Keratinocyte (primary cell): ENCODE measurements around the gene MORC4. TPM values are rescaled to one million over a fixed set of nuclear protein-coding genes. Genes with fewer than 3 reads are reported as not detected.

Experiments
- DNase-seq: peaks from one replicate; pipeline ENCODE4 v3.0.0-alpha.2; 2011; ENCODE audit warnings: low read depth, missing footprints, low spot score
- FAIRE-seq: peaks from 2 replicates; lab custom pipeline; 2011; peaks lifted over from hg19 to GRCh38; lab: Jason Lieb, UNC
- H2AFZ ChIP-seq: 2 replicates; pipeline ENCODE4 v1.6.0; 2012; ENCODE audit warnings: low read length, control low read depth, inconsistent platforms; ENCODE audit not compliant: control insufficient read depth
- H3K27ac ChIP-seq: 2 replicates; pipeline ENCODE4 v1.5.1; 2011; ENCODE audit warnings: low read length; ENCODE audit not compliant: control insufficient read depth, insufficient read depth
- H3K27me3 ChIP-seq: 3 replicates; pipeline ENCODE4 v1.6.0; 2011; ENCODE audit warnings: low read length; ENCODE audit not compliant: control insufficient read depth, insufficient read depth; ENCODE audit errors: extremely low read depth
- H3K36me3 ChIP-seq, 2 experiments: 2 replicates in 1 of 2; 3 replicates in 1 of 2; pipeline ENCODE4 v1.5.1; 2011; ENCODE audit warnings: low read length in 2 of 2, mild to moderate bottlenecking in 1 of 2; ENCODE audit not compliant: control insufficient read depth in 2 of 2, insufficient read depth in 2 of 2; ENCODE audit errors: extremely low read depth in 1 of 2
- H3K4me1 ChIP-seq: 3 replicates; pipeline ENCODE4 v1.5.1; 2011; ENCODE audit warnings: low read length; ENCODE audit not compliant: control insufficient read depth, insufficient read depth; ENCODE audit errors: extremely low read depth
- H3K4me2 ChIP-seq: 3 replicates; pipeline ENCODE4 v1.6.0; 2011; ENCODE audit warnings: low read depth, low read length; ENCODE audit not compliant: control insufficient read depth, insufficient read depth; ENCODE audit errors: extremely low read depth
- H3K4me3 ChIP-seq, 3 experiments: fragments of 200-600 bp in 1 of 3; sonication (generic) in 1 of 3; 2 replicates in 2 of 3; 3 replicates in 1 of 3; pipeline ENCODE4 v1.5.1; 2011 to 2016; ENCODE audit warnings: low read length in 3 of 3, mild to moderate bottlenecking in 3 of 3, control low read depth in 2 of 3, inconsistent platforms in 1 of 3, low read depth in 1 of 3, mixed read lengths in 1 of 3, mixed run types in 1 of 3, moderate library complexity in 1 of 3; ENCODE audit not compliant: control insufficient read depth in 2 of 3, insufficient read depth in 2 of 3; ENCODE audit errors: extremely low read depth in 1 of 3
- H3K79me2 ChIP-seq: 2 replicates; pipeline ENCODE4 v1.6.0; 2012; ENCODE audit warnings: low read length; ENCODE audit not compliant: control insufficient read depth, insufficient read depth
- H3K9ac ChIP-seq: 3 replicates; pipeline ENCODE4 v1.6.0; 2011; ENCODE audit warnings: low read length; ENCODE audit not compliant: control insufficient read depth, insufficient read depth; ENCODE audit errors: extremely low read depth
- H3K9me1 ChIP-seq: 3 replicates; pipeline ENCODE4 v1.6.0; 2011; ENCODE audit warnings: low read length; ENCODE audit not compliant: control insufficient read depth, insufficient read depth; ENCODE audit errors: extremely low read depth
- H3K9me3 ChIP-seq: 2 replicates; pipeline ENCODE4 v1.5.1; 2012; ENCODE audit warnings: low read depth, low read length; ENCODE audit not compliant: control insufficient read depth
- H4K20me1 ChIP-seq: 3 replicates; pipeline ENCODE4 v1.6.0; 2011; ENCODE audit warnings: low read length; ENCODE audit not compliant: control insufficient read depth, insufficient read depth; ENCODE audit errors: extremely low read depth
- EZH2 ChIP-seq: IDR thresholded peaks from one replicate; pipeline ENCODE4 v1.6.1; 2012; ENCODE audit warnings: inconsistent platforms, mild to moderate bottlenecking, low read length, moderate library complexity
- dilution Hi-C: fragments of 300-500 bp; cut with MboI; formaldehyde crosslinking; loops from one replicate; pipeline ENCODE4 v1.7.0; 2020; ENCODE audit warnings: low sequenced_read_pairs; ENCODE audit not compliant: extremely low pct_ligation_motif_present
- polyA plus RNA-seq, 5 experiments: library from polyadenylated mRNA; depleted of rRNA in 3 of 5; stranded (reverse) in 3 of 5; stranded (forward) in 1 of 5; unstranded in 1 of 5; fragments of >200 nt; gene quantifications; 1 replicate in 1 of 5; 2 replicates in 3 of 5; 3 replicates in 1 of 5; pipeline versions ENCODE4 v1.2.1 to v1.2.3, GENCODE V29; 2011 to 2012; ENCODE audit warnings: missing spikeins in 2 of 5, low read depth in 1 of 5, low replicate concordance in 1 of 5
- TF ChIP-seq, protein P1 (sequence below), 3 experiments: IDR thresholded peaks in 1 of 3; conservative IDR thresholded peaks in 1 of 3; optimal IDR thresholded peaks in 1 of 3; 2 replicates in 2 of 3; 3 replicates in 1 of 3; pipeline versions ENCODE3 to v1.5.1; 2011; ENCODE audit warnings: low read length in 3 of 3, mild to moderate bottlenecking in 3 of 3, moderate library complexity in 2 of 3, control low read depth in 1 of 3, inconsistent platforms in 1 of 3; ENCODE audit not compliant: insufficient read depth in 2 of 3; ENCODE audit errors: extremely low read depth in 1 of 3

The MORC4 gene
- polyA plus RNA-seq, 1 donor (not counting 4 experiments of a cell fraction or from before 2014, with no cell fraction given): 21.0 TPM

DNA sequence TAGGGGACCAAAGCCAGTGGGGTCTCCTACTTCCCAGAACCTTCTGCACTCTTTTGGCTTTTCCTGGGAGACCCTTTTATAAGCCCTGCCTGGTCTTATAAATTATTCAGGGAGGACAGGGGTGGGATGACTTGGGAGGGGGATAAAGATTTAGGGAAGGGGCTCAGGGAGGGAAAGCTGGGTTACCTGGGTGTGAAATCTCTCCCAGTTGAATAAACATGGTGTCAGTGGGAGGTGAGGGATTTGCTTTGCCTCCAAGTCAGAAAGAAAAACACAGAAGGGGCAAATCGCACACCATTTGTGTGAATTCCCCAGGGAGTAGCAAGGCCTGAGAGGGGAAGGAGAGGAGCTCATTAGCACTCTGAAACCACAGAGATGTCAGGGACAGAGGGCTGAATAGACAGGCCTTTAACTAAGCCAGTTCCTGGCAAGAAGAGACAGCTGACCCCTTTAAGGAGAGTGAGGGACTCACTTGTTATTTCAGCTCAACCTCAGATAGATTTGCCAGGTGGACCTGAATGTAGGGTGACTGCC lies 96.7 kb downstream of the MORC4 start, which contains the start of gene RIPPLY1:
RIPPLY1 (minus strand) TSS at position 51 of the 534 bp plus-strand sequence. CDS start 54 bp downstream, outside the sequence.
- H2AFZ ChIP-seq: no peak within 1 kb of the TSS
- no peak for FAIRE-seq

DNA sequence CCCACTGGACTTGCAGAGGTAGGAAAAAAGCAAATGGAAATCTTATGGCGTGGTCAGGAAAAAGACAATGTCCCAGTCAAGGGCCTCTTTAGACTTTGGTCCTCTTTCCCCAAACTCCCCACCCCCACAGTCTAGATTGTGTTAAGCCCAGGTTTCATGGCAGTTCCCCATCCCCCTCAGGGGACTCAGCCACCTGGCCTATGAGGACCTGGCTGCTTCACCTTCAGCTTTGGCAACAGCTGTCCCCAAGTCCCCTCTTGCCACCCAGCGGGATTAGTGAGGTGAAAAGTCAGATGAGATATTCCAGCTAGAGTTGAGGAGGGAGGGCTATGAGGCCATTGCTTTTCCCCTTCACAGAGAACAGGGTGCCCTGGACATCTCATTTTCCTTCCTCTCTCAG lies 97.3 kb downstream of the MORC4 start:
- no peak for DNase-seq
- Histone ChIP-seq H3K27ac (no peak overlapping the region), H3K4me1 (no peaks in the 10 kb centered on the region), H2AFZ (no peak overlapping the region), H3K36me3 (no peaks in the 10 kb centered on the region), H3K9ac (no peak overlapping the region), H3K4me3 (no peak overlapping the region), H3K27me3 (peaks cover 7% of the 10 kb centered on the region), H3K79me2 (no peaks in the 10 kb centered on the region), H3K4me2 (no peak overlapping the region), H3K9me3 (no peaks in the 10 kb centered on the region), H3K9me1 (no peaks in the 10 kb centered on the region), H4K20me1 (no peaks in the 10 kb centered on the region)
- no peak for FAIRE-seq
- TF ChIP-seq, protein P1, sequence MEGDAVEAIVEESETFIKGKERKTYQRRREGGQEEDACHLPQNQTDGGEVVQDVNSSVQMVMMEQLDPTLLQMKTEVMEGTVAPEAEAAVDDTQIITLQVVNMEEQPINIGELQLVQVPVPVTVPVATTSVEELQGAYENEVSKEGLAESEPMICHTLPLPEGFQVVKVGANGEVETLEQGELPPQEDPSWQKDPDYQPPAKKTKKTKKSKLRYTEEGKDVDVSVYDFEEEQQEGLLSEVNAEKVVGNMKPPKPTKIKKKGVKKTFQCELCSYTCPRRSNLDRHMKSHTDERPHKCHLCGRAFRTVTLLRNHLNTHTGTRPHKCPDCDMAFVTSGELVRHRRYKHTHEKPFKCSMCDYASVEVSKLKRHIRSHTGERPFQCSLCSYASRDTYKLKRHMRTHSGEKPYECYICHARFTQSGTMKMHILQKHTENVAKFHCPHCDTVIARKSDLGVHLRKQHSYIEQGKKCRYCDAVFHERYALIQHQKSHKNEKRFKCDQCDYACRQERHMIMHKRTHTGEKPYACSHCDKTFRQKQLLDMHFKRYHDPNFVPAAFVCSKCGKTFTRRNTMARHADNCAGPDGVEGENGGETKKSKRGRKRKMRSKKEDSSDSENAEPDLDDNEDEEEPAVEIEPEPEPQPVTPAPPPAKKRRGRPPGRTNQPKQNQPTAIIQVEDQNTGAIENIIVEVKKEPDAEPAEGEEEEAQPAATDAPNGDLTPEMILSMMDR (optimal IDR thresholded peaks at IDR 0.05 in 1 of 3, IDR thresholded peaks at IDR 0.05 in 1 of 3, conservative IDR thresholded peaks at IDR 0.05 in 1 of 3; ENCODE audit: extremely low read depth in 1 of 3, insufficient read depth in 2 of 3, low read length in 3 of 3): no peak
- TF ChIP-seq EZH2: no peak
- dilution Hi-C loops: no loop called here

More for the DNA sequence above, 96.7 kb downstream of the MORC4 start, which contains the start of gene RIPPLY1:
- Histone ChIP-seq H3K27me3 (peaks cover 7% of the 10 kb centered on the region), H3K9ac (no peak within 1 kb of the TSS), H3K4me1 (no peaks in the 10 kb centered on the region), H3K9me1 (no peaks in the 10 kb centered on the region), H3K4me3 (no peak within 1 kb of the TSS), H3K36me3 (no peaks in the 10 kb centered on the region), H3K4me2 (no peak within 1 kb of the TSS), H4K20me1 (no peaks in the 10 kb centered on the region), H3K9me3 (no peaks in the 10 kb centered on the region), H3K27ac (no peak within 1 kb of the TSS), H3K79me2 (no peaks in the 10 kb centered on the region)
- DNase-seq: no peak
- dilution Hi-C loops: no loop called here
- TF ChIP-seq, protein P1 (optimal IDR thresholded peaks at IDR 0.05 in 1 of 3, IDR thresholded peaks at IDR 0.05 in 1 of 3, conservative IDR thresholded peaks at IDR 0.05 in 1 of 3; ENCODE audit: extremely low read depth in 1 of 3, insufficient read depth in 2 of 3, low read length in 3 of 3): no peak
- no peak for TF ChIP-seq EZH2
